Measurements from ENCODE around the gene SERPINI1. TPM values are rescaled to one million over a fixed set of nuclear protein-coding genes. Genes with fewer than 3 reads are reported as not detected.

SERPINI1 gene
- total RNA-seq, 1 experiment from 2014 or later = 6.0 TPM

DNA sequence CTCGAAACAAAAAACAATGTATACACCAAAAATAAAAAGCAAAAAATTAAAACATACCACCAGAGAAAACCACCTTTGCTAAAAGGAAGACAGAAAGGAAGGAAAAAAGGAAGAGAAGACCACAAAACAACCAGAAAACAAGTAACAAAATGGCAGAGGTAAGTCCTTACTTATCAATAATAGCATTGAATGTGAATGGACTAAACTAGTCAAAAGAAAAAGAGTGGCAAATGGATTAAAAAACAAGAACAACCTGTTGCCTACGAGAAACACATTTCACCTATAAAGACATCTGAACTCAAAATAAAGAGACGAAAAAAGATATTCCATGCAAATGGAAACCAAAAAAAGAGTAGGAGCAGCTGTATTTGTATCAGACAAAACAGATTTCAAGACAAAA lies 23.1 kb upstream of the SERPINI1 start:
- no peak overlapping the region for H4K91ac ChIP-seq (ENCODE audit: insufficient read length, low read depth, low read length)
- no peak for DNase-seq
- no peak overlapping the region for H3K56ac ChIP-seq (ENCODE audit: insufficient read length, low read depth, low read length)
- no peak overlapping the region for H3K23ac ChIP-seq (ENCODE audit: insufficient read length, low read depth, low read length)
- H3K4ac ChIP-seq (ENCODE audit: low read depth, low read length) = no peak overlapping the region
- no peaks in the 10 kb centered on the region for H3K4me1 ChIP-seq (ENCODE audit: insufficient read depth, low read length)
- no peak overlapping the region for H3K9ac ChIP-seq (ENCODE audit: extremely low read depth, insufficient read length, low read length)
- H4K8ac ChIP-seq (replicated peaks; ENCODE audit: insufficient read length, low read depth, low read length) = no peak overlapping the region
- Mint-ChIP-seq H3K9me3 (peaks cover 0 to 4% of the 10 kb centered on the region in 2 experiments; a peak in 1 of 5 replicates), H3K27ac (peak overlapping the region in 1 of 3 experiments; percentile 16; a peak in 1 of 7 replicates), H3K4me1 (peaks cover 5 to 7% of the 10 kb centered on the region in 2 experiments; a peak in 2 of 4 replicates), H3K27me3 (ENCODE audit: low read depth) (no peaks in the 10 kb centered on the region), H3K36me3 (ENCODE audit: insufficient read depth in 1 of 3, low read depth in 3 of 3) (peaks cover 44 to 61% (median 47%) of the 10 kb centered on the region in 3 experiments), H3K4me3 (no peak overlapping the region)
- H3K79me2 ChIP-seq (ENCODE audit: insufficient read depth, low read length) = peaks cover 11% of the 10 kb centered on the region; the same call in 1 of the 2 replicates
- H2BK120ac ChIP-seq (ENCODE audit: low read depth, low read length, poor library complexity, severe bottlenecking) = no peak overlapping the region
- H3K18ac ChIP-seq (ENCODE audit: insufficient read length, low read depth, low read length) = no peak overlapping the region
- no peak overlapping the region for H3K14ac ChIP-seq (ENCODE audit: insufficient read depth, low read length)
- no peak overlapping the region for H2AFZ ChIP-seq (ENCODE audit: low read length)
- H4K20me1 ChIP-seq (ENCODE audit: control insufficient read depth, insufficient read depth, insufficient read length) = no peaks in the 10 kb centered on the region
- peaks cover 4% of the 10 kb centered on the region for H3K79me1 ChIP-seq (ENCODE audit: insufficient read depth, low read depth, low read length, poor library complexity, severe bottlenecking)
- no peak overlapping the region for H3K27ac ChIP-seq (ENCODE audit: insufficient read length, low read depth, low read length)
- no peaks in the 10 kb centered on the region for H3K23me2 ChIP-seq (ENCODE audit: insufficient read length, low read depth, low read length, poor library complexity, severe bottlenecking)
- no peaks in the 10 kb centered on the region for H3K27me3 ChIP-seq (ENCODE audit: insufficient read depth, low read length)
- TF ChIP-seq, protein P1, sequence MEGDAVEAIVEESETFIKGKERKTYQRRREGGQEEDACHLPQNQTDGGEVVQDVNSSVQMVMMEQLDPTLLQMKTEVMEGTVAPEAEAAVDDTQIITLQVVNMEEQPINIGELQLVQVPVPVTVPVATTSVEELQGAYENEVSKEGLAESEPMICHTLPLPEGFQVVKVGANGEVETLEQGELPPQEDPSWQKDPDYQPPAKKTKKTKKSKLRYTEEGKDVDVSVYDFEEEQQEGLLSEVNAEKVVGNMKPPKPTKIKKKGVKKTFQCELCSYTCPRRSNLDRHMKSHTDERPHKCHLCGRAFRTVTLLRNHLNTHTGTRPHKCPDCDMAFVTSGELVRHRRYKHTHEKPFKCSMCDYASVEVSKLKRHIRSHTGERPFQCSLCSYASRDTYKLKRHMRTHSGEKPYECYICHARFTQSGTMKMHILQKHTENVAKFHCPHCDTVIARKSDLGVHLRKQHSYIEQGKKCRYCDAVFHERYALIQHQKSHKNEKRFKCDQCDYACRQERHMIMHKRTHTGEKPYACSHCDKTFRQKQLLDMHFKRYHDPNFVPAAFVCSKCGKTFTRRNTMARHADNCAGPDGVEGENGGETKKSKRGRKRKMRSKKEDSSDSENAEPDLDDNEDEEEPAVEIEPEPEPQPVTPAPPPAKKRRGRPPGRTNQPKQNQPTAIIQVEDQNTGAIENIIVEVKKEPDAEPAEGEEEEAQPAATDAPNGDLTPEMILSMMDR (conservative IDR thresholded peaks at IDR 0.05) = no peak
- H2BK15ac ChIP-seq (ENCODE audit: low read depth, low read length) = no peak overlapping the region
- no peak overlapping the region for H2BK20ac ChIP-seq (ENCODE audit: low read depth, low read length, poor library complexity, severe bottlenecking)
- no peaks in the 10 kb centered on the region for H3K9me3 ChIP-seq (ENCODE audit: control insufficient read depth, low read depth, low read length)
- no CpG with 5 or more reads among the region's 3 CpGs for WGBS (ENCODE audit: extremely low coverage, insufficient read length, low lambda C conversion rate)
- no peak overlapping the region for H2AK5ac ChIP-seq (ENCODE audit: insufficient read length, low read length)
- H3K4me2 ChIP-seq (ENCODE audit: insufficient read depth, insufficient read length, low read length) = no peak overlapping the region
- no peak overlapping the region for H2BK5ac ChIP-seq (ENCODE audit: insufficient read length, low read length)
- H2BK12ac ChIP-seq (ENCODE audit: insufficient read length, low read depth, low read length) = no peak overlapping the region
- no peak overlapping the region for H3T11ph ChIP-seq (ENCODE audit: low read length)
- H4K5ac ChIP-seq (ENCODE audit: insufficient read length, low read depth, low read length) = no peak overlapping the region

All from H9 (cell line).